ENCODE results near the gene CDC37. TPM values are rescaled to one million over a fixed set of nuclear protein-coding genes. Genes with fewer than 3 reads are reported as not detected.
A peak's percentile ranks its signal among the peaks of the same experiment; 100 is the strongest.
"Not testable (repeated sequence)": the region's sequence is repeated elsewhere in the genome, so short reads cannot be mapped to it uniquely, and the experiment has no call there.

The CDC37 gene
- total and polyA plus RNA-seq, 2 donors, result 130 to 313 TPM

DNA sequence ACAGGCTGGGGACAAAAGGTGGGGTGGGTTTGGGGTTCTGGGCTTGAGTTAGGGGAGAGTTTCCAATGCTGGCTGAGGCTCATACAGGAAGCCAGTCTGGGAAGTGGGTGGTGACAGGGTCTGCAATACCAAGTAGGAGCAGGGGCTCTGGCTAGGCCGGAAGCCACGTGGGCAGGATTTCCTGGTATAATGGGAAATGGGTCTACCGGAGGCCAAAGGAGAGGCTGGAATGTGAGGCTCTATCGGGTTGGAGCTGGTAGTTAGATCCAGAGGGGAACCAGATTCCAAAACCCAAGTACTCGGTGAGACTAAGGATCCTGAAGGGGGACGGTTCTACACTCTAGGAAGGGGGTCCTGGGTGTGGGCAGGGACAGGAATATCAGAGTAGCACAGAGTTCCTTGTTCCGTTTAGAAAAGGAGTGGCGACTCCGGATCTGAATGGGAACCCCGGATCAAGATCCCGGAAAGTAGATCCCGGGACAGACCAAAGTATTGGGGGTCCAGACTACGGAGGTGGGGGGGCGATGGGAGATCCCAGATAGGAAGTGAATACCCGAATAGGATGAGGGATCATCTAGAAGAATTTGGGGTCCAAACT, 802 bp downstream of the CDC37 start:
- 2% methylated on average over 15 of the region's 15 CpGs for WGBS
- peaks cover 23 to 45% of the 10 kb centered on the region in 2 donors for H3K4me1 ChIP-seq (ENCODE audit: control insufficient read depth in 2 of 2, insufficient read depth in 2 of 2, low read length in 2 of 2)
- peak overlapping the region; percentile 84 to 97 for H3K4me3 ChIP-seq (ENCODE audit: low read length in 2 of 2)
- peak overlapping the region in 1 of 2 donors; percentile 32 for H3K27ac ChIP-seq (ENCODE audit: low read depth in 1 of 2, low read length in 1 of 2)
- H3K27me3 ChIP-seq (ENCODE audit: control insufficient read depth in 2 of 2, insufficient read depth in 1 of 2, low read length in 1 of 2), result peaks cover 0 to 27% of the 10 kb centered on the region in 2 donors
- no peaks in the 10 kb centered on the region for H3K9me3 ChIP-seq (ENCODE audit: control insufficient read depth in 2 of 2, insufficient read depth in 1 of 2, low read length in 1 of 2)
- no peak for DNase-seq (ENCODE audit: low read depth in 6 of 9, low spot score in 9 of 9)
- peaks cover 5 to 13% of the 10 kb centered on the region in 2 donors for H3K36me3 ChIP-seq (ENCODE audit: control insufficient read depth in 2 of 2, insufficient read depth in 2 of 2, low read length in 1 of 2)

DNA sequence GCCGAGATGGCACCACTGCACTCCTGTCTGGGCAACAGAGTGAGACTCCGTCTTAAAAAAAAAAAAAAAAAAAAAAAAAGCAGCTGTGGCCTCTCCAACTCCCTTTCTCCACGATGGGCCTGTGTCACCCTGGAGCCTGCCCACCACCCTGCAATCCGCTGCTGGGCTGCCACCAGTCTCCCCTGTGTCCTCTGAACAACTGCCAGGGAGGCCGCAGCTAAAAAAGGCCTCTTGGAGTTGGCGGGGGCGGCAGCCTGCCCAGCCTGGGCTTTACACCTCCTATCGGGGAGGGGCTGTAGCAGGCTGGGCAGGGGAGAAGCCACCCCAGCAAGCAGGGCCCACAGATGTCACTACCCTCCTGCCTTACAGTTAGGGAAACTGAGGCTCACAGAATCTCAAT, 3.5 kb downstream of the CDC37 start:
- Histone ChIP-seq H3K9me3 (ENCODE audit: control insufficient read depth in 2 of 2, insufficient read depth in 1 of 2, low read length in 1 of 2) (no peaks in the 10 kb centered on the region), H3K36me3 (ENCODE audit: control insufficient read depth in 2 of 2, insufficient read depth in 2 of 2, low read length in 1 of 2) (peaks cover 18 to 23% of the 10 kb centered on the region in 2 donors), H3K27me3 (ENCODE audit: control insufficient read depth in 2 of 2, insufficient read depth in 1 of 2, low read length in 1 of 2) (peaks cover 0 to 11% of the 10 kb centered on the region in 2 donors), H3K27ac (ENCODE audit: low read depth in 1 of 2, low read length in 1 of 2) (no peak overlapping the region), H3K4me3 (ENCODE audit: low read length in 2 of 2) (no peak overlapping the region), H3K4me1 (ENCODE audit: control insufficient read depth in 2 of 2, insufficient read depth in 2 of 2, low read length in 2 of 2) (peaks cover 20 to 37% of the 10 kb centered on the region in 2 donors)
- 97% methylated on average over 8 of the region's 8 CpGs for WGBS
- DNase-seq (ENCODE audit: low read depth in 6 of 9, low spot score in 9 of 9), result no peak

DNA sequence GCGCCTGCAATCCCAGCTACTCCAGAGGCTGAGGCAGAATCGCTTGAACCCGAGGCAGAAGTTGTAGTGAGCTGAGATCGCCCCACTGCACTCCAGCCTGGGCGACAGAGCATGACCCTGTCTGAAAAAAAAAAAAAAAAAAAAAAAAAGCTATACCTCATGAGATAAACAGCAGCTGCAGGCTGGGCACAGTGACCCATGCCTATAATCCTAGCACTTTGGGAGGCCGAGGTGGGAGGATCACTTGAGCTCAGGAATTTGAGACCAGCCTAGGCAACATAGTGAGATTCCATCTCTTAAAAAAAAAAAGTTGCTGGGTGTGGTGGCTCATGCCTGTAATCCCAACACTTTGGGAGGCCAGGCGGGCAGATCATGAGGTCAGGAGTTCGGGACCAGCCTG, 4.0 kb downstream of the CDC37 start:
- not testable (repeated sequence) for H3K9me3 ChIP-seq (ENCODE audit: control insufficient read depth in 2 of 2, insufficient read depth in 1 of 2, low read length in 1 of 2); H3K27me3 ChIP-seq (ENCODE audit: control insufficient read depth in 2 of 2, insufficient read depth in 1 of 2, low read length in 1 of 2); H3K27ac ChIP-seq (ENCODE audit: low read depth in 1 of 2, low read length in 1 of 2); DNase-seq (ENCODE audit: low read depth in 6 of 9, low spot score in 9 of 9); H3K4me3 ChIP-seq (ENCODE audit: low read length in 2 of 2)
- H3K4me1 ChIP-seq (ENCODE audit: control insufficient read depth in 2 of 2, insufficient read depth in 2 of 2, low read length in 2 of 2), result peaks cover 20 to 31% of the 10 kb centered on the region in 2 donors
- 98% methylated on average over 8 of the region's 8 CpGs for WGBS
- peaks cover 23 to 26% of the 10 kb centered on the region in 2 donors for H3K36me3 ChIP-seq (ENCODE audit: control insufficient read depth in 2 of 2, insufficient read depth in 2 of 2, low read length in 1 of 2)

DNA sequence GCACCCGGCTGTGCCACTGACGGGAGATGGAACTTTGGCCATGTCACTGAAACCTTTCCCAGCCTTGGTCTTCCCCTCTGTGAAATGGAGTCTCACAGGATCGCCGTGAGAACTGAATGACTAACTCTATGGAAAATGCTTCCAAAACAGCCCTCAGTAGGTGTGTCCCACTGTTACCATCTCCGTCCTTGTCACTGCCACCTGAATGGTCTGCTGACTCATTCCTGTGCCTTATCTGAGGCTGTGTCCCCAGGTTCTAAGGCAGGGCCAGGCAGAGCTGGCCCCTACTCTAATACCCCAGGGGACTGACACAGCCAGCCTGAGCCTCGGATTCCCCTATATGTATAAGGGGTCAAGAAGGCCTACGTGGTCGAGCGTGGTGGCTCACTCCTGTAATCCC, 4.5 kb downstream of the CDC37 start:
- peaks cover 0 to under 1% of the 10 kb centered on the region in 2 donors for H3K27me3 ChIP-seq (ENCODE audit: control insufficient read depth in 2 of 2, insufficient read depth in 1 of 2, low read length in 1 of 2)
- no peak overlapping the region for H3K27ac ChIP-seq (ENCODE audit: low read depth in 1 of 2, low read length in 1 of 2)
- H3K9me3 ChIP-seq (ENCODE audit: control insufficient read depth in 2 of 2, insufficient read depth in 1 of 2, low read length in 1 of 2), result no peaks in the 10 kb centered on the region
- H3K36me3 ChIP-seq (ENCODE audit: control insufficient read depth in 2 of 2, insufficient read depth in 2 of 2, low read length in 1 of 2), result peaks cover 26 to 31% of the 10 kb centered on the region in 2 donors
- no peak for DNase-seq (ENCODE audit: low read depth in 6 of 9, low spot score in 9 of 9)
- peaks cover 20 to 26% of the 10 kb centered on the region in 2 donors for H3K4me1 ChIP-seq (ENCODE audit: control insufficient read depth in 2 of 2, insufficient read depth in 2 of 2, low read length in 2 of 2)
- H3K4me3 ChIP-seq (ENCODE audit: low read length in 2 of 2), result no peak overlapping the region
- WGBS, result 97% methylated on average over 9 of the region's 9 CpGs

DNA sequence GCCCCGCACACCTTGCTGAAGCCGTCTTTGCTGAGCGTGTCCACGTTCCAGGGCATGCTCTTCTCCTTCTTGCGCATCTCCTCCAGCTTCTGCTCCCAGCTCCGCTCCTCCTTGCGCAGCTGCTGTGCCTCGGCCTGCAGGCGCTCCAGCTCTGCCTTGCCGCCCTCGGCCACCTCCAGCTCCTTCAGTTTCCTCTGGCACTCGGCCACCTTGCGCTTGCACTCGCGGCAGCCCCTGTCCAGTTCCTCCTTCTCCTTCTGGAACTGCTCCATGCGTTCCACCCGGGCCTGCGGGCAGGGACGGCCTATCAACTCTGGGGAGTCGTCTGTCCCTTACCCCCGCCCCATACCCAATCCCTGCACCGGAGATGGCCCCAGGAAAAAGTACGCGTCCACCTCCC, 7.4 kb downstream of the CDC37 start:
- WGBS, result 97% methylated on average over 24 of the region's 24 CpGs
- H3K27ac ChIP-seq (ENCODE audit: low read depth in 1 of 2, low read length in 1 of 2), result no peak overlapping the region
- H3K36me3 ChIP-seq (ENCODE audit: control insufficient read depth in 2 of 2, insufficient read depth in 2 of 2, low read length in 1 of 2), result peaks cover 53 to 56% of the 10 kb centered on the region in 2 donors
- H3K4me3 ChIP-seq (ENCODE audit: low read length in 2 of 2), result no peak overlapping the region
- H3K9me3 ChIP-seq (ENCODE audit: control insufficient read depth in 2 of 2, insufficient read depth in 1 of 2, low read length in 1 of 2), result no peaks in the 10 kb centered on the region
- H3K27me3 ChIP-seq (ENCODE audit: control insufficient read depth in 2 of 2, insufficient read depth in 1 of 2, low read length in 1 of 2), result no peaks in the 10 kb centered on the region
- DNase-seq (ENCODE audit: low read depth in 6 of 9, low spot score in 9 of 9), result no peak
- H3K4me1 ChIP-seq (ENCODE audit: control insufficient read depth in 2 of 2, insufficient read depth in 2 of 2, low read length in 2 of 2), result peaks cover under 1 to 2% of the 10 kb centered on the region in 2 donors

DNA sequence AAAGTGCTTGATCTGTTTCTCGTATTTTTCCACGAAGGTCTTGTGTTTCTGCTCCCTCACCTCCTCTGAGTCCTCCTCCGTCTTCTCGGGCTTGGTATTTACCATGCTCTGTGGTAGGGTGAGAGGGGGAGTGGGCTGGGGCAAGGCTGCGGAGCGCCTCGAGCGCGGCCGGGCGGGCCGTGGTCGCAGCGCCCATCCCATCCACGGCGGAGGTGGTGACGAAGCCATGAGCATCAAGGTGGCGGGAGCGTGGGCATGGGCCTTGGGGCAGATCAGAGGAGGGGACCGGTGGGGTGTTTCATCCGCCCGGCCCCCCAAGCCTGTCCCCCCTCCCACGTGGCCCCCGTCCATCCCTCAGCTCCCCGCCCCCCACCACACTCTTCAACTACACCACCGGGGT, 7.9 kb downstream of the CDC37 start:
- H3K36me3 ChIP-seq (ENCODE audit: control insufficient read depth in 2 of 2, insufficient read depth in 2 of 2, low read length in 1 of 2), result peaks cover 56 to 61% of the 10 kb centered on the region in 2 donors
- H3K27me3 ChIP-seq (ENCODE audit: control insufficient read depth in 2 of 2, insufficient read depth in 1 of 2, low read length in 1 of 2), result no peaks in the 10 kb centered on the region
- no peak for DNase-seq (ENCODE audit: low read depth in 6 of 9, low spot score in 9 of 9)
- H3K27ac ChIP-seq (ENCODE audit: low read depth in 1 of 2, low read length in 1 of 2), result no peak overlapping the region
- H3K9me3 ChIP-seq (ENCODE audit: control insufficient read depth in 2 of 2, insufficient read depth in 1 of 2, low read length in 1 of 2), result no peaks in the 10 kb centered on the region
- no peak overlapping the region for H3K4me3 ChIP-seq (ENCODE audit: low read length in 2 of 2)
- no peaks in the 10 kb centered on the region for H3K4me1 ChIP-seq (ENCODE audit: control insufficient read depth in 2 of 2, insufficient read depth in 2 of 2, low read length in 2 of 2)
- 98% methylated on average over 26 of the region's 26 CpGs for WGBS

DNA sequence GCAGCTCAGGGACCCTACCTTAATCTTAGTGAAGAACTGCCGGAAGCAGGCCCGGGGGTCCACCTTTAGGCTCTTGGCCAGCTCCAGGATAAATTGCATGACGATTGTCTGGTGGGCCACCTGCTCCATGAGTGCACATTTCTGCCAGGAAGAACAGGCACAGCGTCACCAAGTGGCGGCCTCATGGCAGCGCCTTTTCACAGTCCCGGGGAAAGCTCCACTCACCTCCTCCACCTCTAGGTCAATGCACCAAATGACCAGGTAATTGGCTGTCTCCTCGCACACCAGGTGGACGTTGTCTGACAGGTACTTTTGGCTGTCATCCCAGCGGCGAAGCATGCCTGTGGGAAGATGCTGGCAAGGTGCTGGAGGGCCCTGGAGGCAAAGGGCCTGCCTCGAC, 8.3 kb downstream of the CDC37 start:
- Histone ChIP-seq H3K27ac (ENCODE audit: low read depth in 1 of 2, low read length in 1 of 2) (no peak overlapping the region), H3K27me3 (ENCODE audit: control insufficient read depth in 2 of 2, insufficient read depth in 1 of 2, low read length in 1 of 2) (no peaks in the 10 kb centered on the region), H3K4me3 (ENCODE audit: low read length in 2 of 2) (no peak overlapping the region), H3K4me1 (ENCODE audit: control insufficient read depth in 2 of 2, insufficient read depth in 2 of 2, low read length in 2 of 2) (no peaks in the 10 kb centered on the region), H3K9me3 (ENCODE audit: control insufficient read depth in 2 of 2, insufficient read depth in 1 of 2, low read length in 1 of 2) (no peaks in the 10 kb centered on the region), H3K36me3 (ENCODE audit: control insufficient read depth in 2 of 2, insufficient read depth in 2 of 2, low read length in 1 of 2) (peaks cover 59 to 61% of the 10 kb centered on the region in 2 donors)
- no peak for DNase-seq (ENCODE audit: low read depth in 6 of 9, low spot score in 9 of 9)
- 97% methylated on average over 12 of the region's 12 CpGs for WGBS

DNA sequence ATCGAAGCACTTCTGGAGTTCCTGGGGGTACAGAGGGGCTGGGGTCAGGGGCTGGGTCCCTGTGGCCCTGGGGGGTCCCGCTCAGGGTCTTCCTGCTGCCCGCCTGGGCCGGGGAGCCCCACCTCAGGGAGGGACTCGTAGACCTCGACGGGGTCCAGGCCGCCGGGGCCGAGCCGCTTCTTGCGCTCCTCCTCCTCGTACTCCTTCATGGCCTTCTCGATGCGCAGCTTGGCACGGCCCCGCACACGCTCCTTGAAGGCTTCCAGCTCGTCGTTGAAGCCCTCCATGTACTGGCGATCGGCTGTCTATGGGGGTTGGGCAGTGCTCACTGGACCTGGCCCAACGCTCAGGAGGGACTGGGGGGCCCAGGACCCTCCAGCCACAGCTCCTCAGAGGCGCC, 10.2 kb downstream of the CDC37 start:
- Histone ChIP-seq H3K27ac (ENCODE audit: low read depth in 1 of 2, low read length in 1 of 2) (no peak overlapping the region), H3K36me3 (ENCODE audit: control insufficient read depth in 2 of 2, insufficient read depth in 2 of 2, low read length in 1 of 2) (peaks cover 54% of the 10 kb centered on the region in 2 donors), H3K4me1 (ENCODE audit: control insufficient read depth in 2 of 2, insufficient read depth in 2 of 2, low read length in 2 of 2) (peaks cover 0 to 6% of the 10 kb centered on the region in 2 donors), H3K4me3 (ENCODE audit: low read length in 2 of 2) (no peak overlapping the region), H3K9me3 (ENCODE audit: control insufficient read depth in 2 of 2, insufficient read depth in 1 of 2, low read length in 1 of 2) (no peaks in the 10 kb centered on the region), H3K27me3 (ENCODE audit: control insufficient read depth in 2 of 2, insufficient read depth in 1 of 2, low read length in 1 of 2) (no peaks in the 10 kb centered on the region)
- DNase-seq (ENCODE audit: low read depth in 6 of 9, low spot score in 9 of 9), result no peak
- 98% methylated on average over 24 of the region's 24 CpGs for WGBS

DNA sequence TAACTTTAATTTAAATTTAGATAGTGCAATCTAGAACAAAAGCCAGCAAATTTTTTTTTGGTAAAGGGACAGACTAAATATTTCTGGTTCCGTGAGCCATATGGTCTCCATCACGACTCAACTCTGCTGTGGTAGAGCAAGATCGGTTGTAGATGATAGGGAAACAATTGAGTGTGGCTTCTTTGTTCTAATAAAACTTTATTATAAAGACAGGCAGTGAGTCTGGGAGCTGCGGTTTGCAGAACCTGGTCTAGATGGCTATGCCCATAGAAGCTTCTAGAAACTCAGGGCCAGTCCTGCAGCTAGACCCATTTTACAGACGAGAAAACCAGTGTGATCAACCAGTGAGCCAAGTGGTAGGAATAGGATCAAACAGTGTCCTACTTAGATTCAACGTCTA, 11.2 kb downstream of the CDC37 start:
- Histone ChIP-seq H3K9me3 (ENCODE audit: control insufficient read depth in 2 of 2, insufficient read depth in 1 of 2, low read length in 1 of 2) (no peaks in the 10 kb centered on the region), H3K27ac (ENCODE audit: low read depth in 1 of 2, low read length in 1 of 2) (no peak overlapping the region), H3K4me3 (ENCODE audit: low read length in 2 of 2) (no peak overlapping the region), H3K27me3 (ENCODE audit: control insufficient read depth in 2 of 2, insufficient read depth in 1 of 2, low read length in 1 of 2) (no peaks in the 10 kb centered on the region), H3K4me1 (ENCODE audit: control insufficient read depth in 2 of 2, insufficient read depth in 2 of 2, low read length in 2 of 2) (peaks cover 0 to 9% of the 10 kb centered on the region in 2 donors), H3K36me3 (ENCODE audit: control insufficient read depth in 2 of 2, insufficient read depth in 2 of 2, low read length in 1 of 2) (peaks cover 49 to 54% of the 10 kb centered on the region in 2 donors)
- no peak for DNase-seq (ENCODE audit: low read depth in 6 of 9, low spot score in 9 of 9)
- WGBS, result 97% methylated on average over 6 of the region's 6 CpGs

Data from thymus (tissue), 11 donors.